T-cell (primary cell): ENCODE data around the gene CTNNB1. TPM values are rescaled to one million over a fixed set of nuclear protein-coding genes. Genes with fewer than 3 reads are reported as not detected.

Source experiments
- ATAC-seq, 4 experiments: fragments of 200-7000 bp in 3 of 4; fragments of 150-1000 bp in 1 of 4; cut with Tn5 transposase; replicated peaks in 1 of 4; 1 replicate in 3 of 4; 2 replicates in 1 of 4; pipeline ENCODE4 v1.10.0; 2021; ENCODE audit warnings: moderate library complexity in 3 of 4, mild to moderate bottlenecking in 2 of 4, moderate number of reproducible peaks in 1 of 4
- CTCF ChIA-PET, 2 donors: fragments of 300-600 bp; sonication (Branson Sonifier 250); formaldehyde crosslinking; loops; one replicate each; lab custom pipeline; 2022; ENCODE audit warnings: antibody characterized with exemption in 2 of 2; lab: Charles Lee
- POLR2A ChIA-PET, 2 donors: fragments of 300-600 bp; sonication (Branson Sonifier 250); formaldehyde crosslinking; loops; one replicate each; lab custom pipeline; 2022; ENCODE audit warnings: antibody characterized with exemption in 2 of 2; lab: Charles Lee
- DNase-seq, 35 experiments: peaks; one replicate each; pipeline versions ENCODE4 v3.0.0 to v3.0.0-alpha.2; 2013 to 2023
- H3K27ac ChIP-seq: one replicate; pipeline ENCODE4 v1.5.1; 2013; ENCODE audit warnings: low read length
- H3K27me3 ChIP-seq, 2 experiments: replicated peaks in 1 of 2; 1 replicate in 1 of 2; 2 replicates in 1 of 2; pipeline versions ENCODE4 v1.6.1 to v1.7.0; 2013; ENCODE audit warnings: low read length in 1 of 2, mixed read lengths in 1 of 2; ENCODE audit not compliant: control insufficient read depth in 2 of 2, insufficient read depth in 2 of 2; ENCODE audit errors: extremely low read depth in 1 of 2
- H3K36me3 ChIP-seq, 2 donors: 1 replicate in 1 of 2; 2 replicates in 1 of 2; pipeline versions ENCODE4 v1.6.1 to v1.7.0; 2013; ENCODE audit warnings: low read length in 1 of 2; ENCODE audit not compliant: control insufficient read depth in 2 of 2, insufficient read depth in 1 of 2; ENCODE audit errors: extremely low read depth in 1 of 2
- H3K4me1 ChIP-seq, 2 experiments: 1 replicate in 1 of 2; 2 replicates in 1 of 2; pipeline versions ENCODE4 v1.6.1 to v1.7.0; 2013; ENCODE audit warnings: low read length in 2 of 2, mixed read lengths in 1 of 2; ENCODE audit not compliant: insufficient read depth in 2 of 2, control insufficient read depth in 1 of 2; ENCODE audit errors: extremely low read depth in 1 of 2
- H3K4me3 ChIP-seq, 2 donors: 1 replicate in 1 of 2; 2 replicates in 1 of 2; pipeline versions ENCODE4 v1.5.1 to v1.7.0; 2013; ENCODE audit warnings: mild to moderate bottlenecking in 2 of 2, low read length in 1 of 2, moderate library complexity in 1 of 2; ENCODE audit not compliant: control insufficient read depth in 1 of 2; ENCODE audit errors: extremely low read depth in 1 of 2
- H3K9me3 ChIP-seq: 2 replicates; pipeline ENCODE4 v1.7.0; 2013
- H3K27ac Mint-ChIP-seq, 2 donors: one replicate each; pipeline ENCODE4 v1.8.0; 2020 to 2021; ENCODE audit warnings: mild to moderate bottlenecking in 2 of 2, mixed read lengths in 2 of 2
- H3K27me3 Mint-ChIP-seq, 2 donors: one replicate each; pipeline ENCODE4 v1.8.0; 2021 to 2022; ENCODE audit warnings: mixed read lengths in 2 of 2
- H3K36me3 Mint-ChIP-seq: one replicate; pipeline ENCODE4 v1.8.0; 2021; ENCODE audit warnings: mixed read lengths
- H3K4me1 Mint-ChIP-seq, 3 donors: one replicate each; pipeline ENCODE4 v1.8.0; 2020 to 2022; ENCODE audit warnings: mixed read lengths in 3 of 3, mild to moderate bottlenecking in 1 of 3
- H3K4me3 Mint-ChIP-seq, 3 donors: one replicate each; pipeline ENCODE4 v1.8.0; 2020 to 2022; ENCODE audit warnings: mild to moderate bottlenecking in 3 of 3, mixed read lengths in 3 of 3, moderate library complexity in 3 of 3
- H3K9me3 Mint-ChIP-seq, 3 donors: one replicate each; pipeline ENCODE4 v1.8.0; 2020 to 2022; ENCODE audit warnings: mixed read lengths in 3 of 3
- WGBS: methylation state at CpG from one replicate; pipeline ENCODE4 v1.1.5; 2013; ENCODE audit warnings: missing lambda C conversion rate; ENCODE audit not compliant: insufficient coverage; 5-methylcytosine and 5-hydroxymethylcytosine counted together
- total RNA-seq, 35 experiments: library from RNA in 6 of 35; stranded (reverse) in 6 of 35; fragments of 120-200 nt in 1 of 35; gene quantifications; one replicate each; pipeline versions ENCODE4 v1.2.1 to v1.2.4 and lab custom pipeline; 2013 to 2026

Gene CTNNB1
- total RNA-seq, 5 donors from 2014 or later (not counting 1 experiment from before 2014, with no cell fraction given) = 147 to 180 (median 173) TPM

GRCh38 chr3:41163421-41163820 is 35.9 kb upstream of the CTNNB1 start:
- H3K27me3 Mint-ChIP-seq = peaks cover 6 to 7% of the 10 kb centered on the region in 2 donors
- H3K27me3 ChIP-seq = no peaks in the 10 kb centered on the region

GRCh38 chr3:41164777-41165176 is 34.5 kb upstream of the CTNNB1 start:
- Mint-ChIP-seq H3K4me3 (no peak overlapping the region), H3K4me1 (peaks cover 11 to 13% (median 12%) of the 10 kb centered on the region in 3 donors), H3K27ac (no peak overlapping the region), H3K36me3 (no peaks in the 10 kb centered on the region), H3K9me3 (no peaks in the 10 kb centered on the region), H3K27me3 (peaks cover 11 to 15% of the 10 kb centered on the region in 2 donors)
- Histone ChIP-seq H3K4me1 (peaks cover 3 to 7% of the 10 kb centered on the region in 2 experiments), H3K27ac (no peak overlapping the region), H3K9me3 (no peaks in the 10 kb centered on the region), H3K27me3 (peaks cover 0 to 6% of the 10 kb centered on the region in 2 experiments), H3K4me3 (no peak overlapping the region), H3K36me3 (no peaks in the 10 kb centered on the region)
- ChIA-PET POLR2A (interaction anchor here in 1 of 2 donors (0.6 kb wide), 1 partner anchor 8 kb away, joined by 4 read pairs; no protein-coding TSS in a partner anchor), CTCF (no interaction called here)
- WGBS = 43% methylated on average over 2 of the region's 2 CpGs
- ATAC-seq (no peak), DNase-seq (no peak)

More at GRCh38 chr3:41163421-41163820, 35.9 kb upstream of the CTNNB1 start:
- Histone ChIP-seq H3K9me3 (no peaks in the 10 kb centered on the region), H3K4me1 (peaks cover 3 to 7% of the 10 kb centered on the region in 2 experiments), H3K4me3 (no peak overlapping the region), H3K27ac (no peak overlapping the region), H3K36me3 (no peaks in the 10 kb centered on the region)
- WGBS = 69% methylated on average over 2 of the region's 3 CpGs
- ChIA-PET POLR2A (no interaction called here), CTCF (no interaction called here)
- Mint-ChIP-seq H3K4me3 (no peak overlapping the region), H3K9me3 (no peaks in the 10 kb centered on the region), H3K4me1 (peaks cover 17 to 25% (median 24%) of the 10 kb centered on the region in 3 donors), H3K36me3 (no peaks in the 10 kb centered on the region), H3K27ac (no peak overlapping the region)
- ATAC-seq = no peak
- no peak for DNase-seq

GRCh38 chr3:41167722-41168497 is 31.4 kb upstream of the CTNNB1 start:
- Histone ChIP-seq H3K36me3 (no peaks in the 10 kb centered on the region), H3K27me3 (peaks cover 0 to 13% of the 10 kb centered on the region in 2 experiments), H3K4me3 (no peak overlapping the region), H3K27ac (no peak overlapping the region), H3K9me3 (no peaks in the 10 kb centered on the region), H3K4me1 (peaks cover 3 to 7% of the 10 kb centered on the region in 2 experiments)
- H3K4me1 Mint-ChIP-seq = peaks cover 11 to 13% (median 12%) of the 10 kb centered on the region in 3 donors
- 64% methylated on average over 5 of the region's 8 CpGs for WGBS
- ChIA-PET POLR2A (no interaction called here), CTCF (no interaction called here)
- DNase-seq (peak in 1 of 35 experiments; percentile 7), ATAC-seq (peak in 3 of 4 experiments; percentile 45 to 69 (median 53))
- no peaks in the 10 kb centered on the region for H3K9me3 Mint-ChIP-seq
- H3K27me3 Mint-ChIP-seq = peaks cover 11 to 20% of the 10 kb centered on the region in 2 donors
- no peak overlapping the region for H3K27ac Mint-ChIP-seq
- H3K4me3 Mint-ChIP-seq = no peak overlapping the region
- H3K36me3 Mint-ChIP-seq = no peaks in the 10 kb centered on the region

- H3K4me1 Mint-ChIP-seq = peaks cover 11 to 13% (median 12%) of the 10 kb centered on the region in 3 donors
- H3K27ac Mint-ChIP-seq = no peak overlapping the region
- peaks cover 11 to 20% of the 10 kb centered on the region in 2 donors for H3K27me3 Mint-ChIP-seq
- H3K36me3 Mint-ChIP-seq = no peaks in the 10 kb centered on the region
- ATAC-seq (no peak), DNase-seq (no peak)
- ChIA-PET POLR2A (no interaction called here), CTCF (no interaction called here)
- 76% methylated on average over 4 of the region's 5 CpGs for WGBS
- no peaks in the 10 kb centered on the region for H3K9me3 Mint-ChIP-seq
- H3K4me3 ChIP-seq = no peak overlapping the region
- peaks cover 3 to 7% of the 10 kb centered on the region in 2 experiments for H3K4me1 ChIP-seq
- no peaks in the 10 kb centered on the region for H3K9me3 ChIP-seq
- H3K27ac ChIP-seq = no peak overlapping the region
- peaks cover 0 to 13% of the 10 kb centered on the region in 2 experiments for H3K27me3 ChIP-seq
- H3K36me3 ChIP-seq = no peaks in the 10 kb centered on the region
- H3K4me3 Mint-ChIP-seq = no peak overlapping the region
These were observed 30.3 kb upstream of the CTNNB1 start for GRCh38 chr3:41169023-41169422.

GRCh38 chr3:41173926-41174885 is 25.1 kb upstream of the CTNNB1 start:
- H3K27me3 ChIP-seq = peaks cover 0 to 10% of the 10 kb centered on the region in 2 experiments
- DNase-seq = no peak
- H3K36me3 ChIP-seq = no peaks in the 10 kb centered on the region
- ATAC-seq = no peak
- Mint-ChIP-seq H3K4me3 (no peak overlapping the region), H3K27me3 (peaks cover 2 to 10% of the 10 kb centered on the region in 2 donors), H3K4me1 (no peaks in the 10 kb centered on the region), H3K36me3 (no peaks in the 10 kb centered on the region), H3K9me3 (no peaks in the 10 kb centered on the region), H3K27ac (no peak overlapping the region)
- WGBS = 100% methylated on average over 2 of the region's 7 CpGs
- H3K4me3 ChIP-seq = no peak overlapping the region
- H3K27ac ChIP-seq = no peak overlapping the region
- POLR2A ChIA-PET = no interaction called here
- H3K9me3 ChIP-seq = no peaks in the 10 kb centered on the region
- no peaks in the 10 kb centered on the region for H3K4me1 ChIP-seq
- CTCF ChIA-PET = no interaction called here

GRCh38 chr3:41175365-41175764 is 23.9 kb upstream of the CTNNB1 start:
- no peak for ATAC-seq
- CTCF ChIA-PET = no interaction called here

More at GRCh38 chr3:41175365-41175764, 23.9 kb upstream of the CTNNB1 start:
- H3K27me3 Mint-ChIP-seq = peaks cover 3 to 8% of the 10 kb centered on the region in 2 donors
- no peaks in the 10 kb centered on the region for H3K4me1 Mint-ChIP-seq
- peaks cover 0 to 4% of the 10 kb centered on the region in 2 experiments for H3K27me3 ChIP-seq
- DNase-seq = no peak
- H3K9me3 Mint-ChIP-seq = no peaks in the 10 kb centered on the region
- H3K27ac Mint-ChIP-seq = no peak overlapping the region
- H3K36me3 Mint-ChIP-seq = no peaks in the 10 kb centered on the region
- 50% methylated on average over 1 of the region's 1 CpG for whole genome bisulfite sequencing
- POLR2A ChIA-PET = interaction anchor here in 1 of 2 donors (0.6 kb wide), 1 partner anchor 76 kb away, joined by 3 read pairs; no protein-coding TSS in a partner anchor
- no peaks in the 10 kb centered on the region for H3K36me3 ChIP-seq
- H3K4me1 ChIP-seq = no peaks in the 10 kb centered on the region
- H3K9me3 ChIP-seq = no peaks in the 10 kb centered on the region
- no peak overlapping the region for H3K4me3 ChIP-seq
- no peak overlapping the region for H3K27ac ChIP-seq
- no peak overlapping the region for H3K4me3 Mint-ChIP-seq
